Stimulated activated CD4-positive, alpha-beta T cell treated with anti-CD3 and anti-CD28 coated beads, Interleukin-2, amount 100 ng/mL, for 24 hours (primary cell): ENCODE results near the gene RAB43.
"Not testable (repeated sequence)": the region's sequence is repeated elsewhere in the genome, so short reads cannot be mapped to it uniquely, and the experiment has no call there.

ENCODE experiments used
- DNase-seq, 2 donors: peaks; one replicate each; pipeline ENCODE4 v3.0.0-alpha.2; 2020

Gene RAB43

GRCh38 chr3:129121016-129121791 is 400 bp downstream of the RAB43 start:
- DNase-seq: peak in 1 of 2 donors; percentile 55

- peak; percentile 91 to 93 for DNase-seq
Measured at GRCh38 chr3:129120254-129121004, 1.2 kb downstream of the RAB43 start.

- peak; percentile 28 to 36 for DNase-seq
Measured at GRCh38 chr3:129119365-129120100, 2.1 kb downstream of the RAB43 start.

GRCh38 chr3:129118745-129119144 is 2.9 kb downstream of the RAB43 start:
- DNase-seq: peak; percentile 26 to 53

GRCh38 chr3:129117134-129117533 is 4.5 kb downstream of the RAB43 start:
- DNase-seq: no peak

- DNase-seq: no peak
Measured at GRCh38 chr3:129116482-129116946, 5.1 kb downstream of the RAB43 start.

- DNase-seq: no peak
Measured at GRCh38 chr3:129114455-129114854, 7.1 kb downstream of the RAB43 start.

- DNase-seq: no peak
Measured at GRCh38 chr3:129112308-129113052, 9.1 kb downstream of the RAB43 start.

- not testable (repeated sequence) for DNase-seq
Measured at GRCh38 chr3:129111076-129111780, 10.4 kb downstream of the RAB43 start.

GRCh38 chr3:129107793-129108192 is 13.8 kb downstream of the RAB43 start:
- no peak for DNase-seq

GRCh38 chr3:129106866-129107565 is 14.6 kb downstream of the RAB43 start:
- DNase-seq: no peak

- DNase-seq: no peak
Measured at GRCh38 chr3:129106320-129106719, 15.3 kb downstream of the RAB43 start.

- DNase-seq: no peak
Measured at GRCh38 chr3:129105862-129106261, 15.7 kb downstream of the RAB43 start.

GRCh38 chr3:129104498-129105079 is 17.0 kb downstream of the RAB43 start:
- DNase-seq: no peak

- no peak for DNase-seq
Measured at GRCh38 chr3:129104051-129104450, 17.6 kb downstream of the RAB43 start.

GRCh38 chr3:129103296-129103695 is 18.3 kb downstream of the RAB43 start:
- no peak for DNase-seq

GRCh38 chr3:129101370-129102138 is 20.1 kb downstream of the RAB43 start:
- no peak for DNase-seq

- DNase-seq: no peak
Measured at GRCh38 chr3:129100274-129100673, 21.3 kb downstream of the RAB43 start.

GRCh38 chr3:129095285-129095684 is 26.3 kb downstream of the RAB43 start:
- DNase-seq: no peak

GRCh38 chr3:129088312-129088711 is 33.3 kb downstream of the RAB43 start:
- DNase-seq: not testable (repeated sequence)
